Right lobe of liver (tissue), 6 donors: Measurements from ENCODE around the gene NUMA1. TPM values are rescaled to one million over a fixed set of nuclear protein-coding genes. Genes with fewer than 3 reads are reported as not detected.

Experiments
- ATAC-seq, 4 donors: fragments of 200-7000 bp; cut with Tn5 transposase; one replicate each; pipeline ENCODE4 v1.9.1; 2020; ENCODE audit warnings: mild to moderate bottlenecking in 4 of 4, moderate library complexity in 4 of 4
- DNase-seq, 3 donors: peaks; one replicate each; pipeline ENCODE4 v3.0.0-alpha.2; 2020
- H3K27ac ChIP-seq, 3 donors: fragments of 200-600 bp; one replicate each; pipeline ENCODE4 v1.8.0; 2022
- H3K27me3 ChIP-seq, 2 donors: fragments of 200-600 bp; one replicate each; pipeline ENCODE4 v1.8.0; 2022
- H3K36me3 ChIP-seq, 4 donors: fragments of 200-600 bp; sonication (generic) in 1 of 4; one replicate each; pipeline versions ENCODE4 v1.5.1 to v1.8.0; 2017 to 2022; ENCODE audit warnings: control low read depth in 1 of 4
- H3K4me1 ChIP-seq, 4 donors: fragments of 200-600 bp; sonication (generic) in 1 of 4; one replicate each; pipeline versions ENCODE4 v1.5.1 to v1.8.0; 2017 to 2022; ENCODE audit warnings: control low read depth in 1 of 4
- H3K4me3 ChIP-seq, 3 donors: fragments of 200-600 bp; one replicate each; pipeline ENCODE4 v1.8.0; 2022
- H3K9me3 ChIP-seq, 4 donors: fragments of 200-600 bp; sonication (generic) in 1 of 4; one replicate each; pipeline versions ENCODE4 v1.5.1 to v1.8.0; 2017 to 2022; ENCODE audit warnings: control low read depth in 1 of 4
- POLR2A ChIP-seq: fragments of 450-650 bp; IDR thresholded peaks from one replicate; pipeline ENCODE4 v1.6.1; 2017; ENCODE audit warnings: antibody characterized with exemption, mild to moderate bottlenecking
- WGBS: methylation state at CpG from one replicate; pipeline ENCODE4 v1.1.6; 2018; ENCODE audit warnings: low coverage, low lambda C conversion rate; ENCODE audit not compliant: insufficient coverage; ENCODE audit errors: missing lambda C conversion rate; 5-methylcytosine and 5-hydroxymethylcytosine counted together
- intact Hi-C, 2 donors: fragments of 100-400 bp; cut with DNase I; formaldehyde crosslinking; loops; one replicate each; pipeline versions ENCODE4 v1.11.2 to v1.14.1; 2022
- microRNA-seq, 2 donors: library from miRNA; unstranded; fragments of <30 nt; microRNA quantifications; one replicate each; pipeline ENCODE4, GENCODE V29; 2019 to 2020
- small RNA-seq, 2 experiments: library from RNA; depleted of rRNA; stranded (forward); fragments of <200 nt; gene quantifications; one replicate each; pipeline ENCODE3, GENCODE V24; 2016
- total RNA-seq, 6 experiments: library from RNA; depleted of rRNA in 2 of 6; stranded (reverse); fragments of >200 nt in 2 of 6; fragmentation: NEBNext Ultra II Directional in 3 of 6; extraction: Animal tissue kit (Norgen Biotek cat#: 25700) in 3 of 6; gene quantifications; one replicate each; pipeline versions ENCODE4 v1.1.0 to v1.2.4, GENCODE V29; 2016 to 2023
- TF ChIP-seq, protein P1 (sequence below), 4 donors: fragments of 200-600 bp in 3 of 4; fragments of 450-650 bp in 1 of 4; IDR thresholded peaks; one replicate each; pipeline versions ENCODE4 v1.5.1 to v1.8.0; 2016 to 2022; ENCODE audit warnings: antibody characterized with exemption in 4 of 4, mild to moderate bottlenecking in 2 of 4
- donor health status: DM: no; HTN: yes; CAD: no.
- donor health status: DM: no; HTN: no; CAD: no.
- donor health status: DM: no; HTN: no; CAD: no.
- donor health status: DM: no; HTN: yes; CAD: no.
- donor health status: DM: no; HTN: yes; CAD: no.

The NUMA1 gene
- total RNA-seq, 6 experiments from 2014 or later, result 47.3 to 62.5 (median 54.5) TPM

DNA sequence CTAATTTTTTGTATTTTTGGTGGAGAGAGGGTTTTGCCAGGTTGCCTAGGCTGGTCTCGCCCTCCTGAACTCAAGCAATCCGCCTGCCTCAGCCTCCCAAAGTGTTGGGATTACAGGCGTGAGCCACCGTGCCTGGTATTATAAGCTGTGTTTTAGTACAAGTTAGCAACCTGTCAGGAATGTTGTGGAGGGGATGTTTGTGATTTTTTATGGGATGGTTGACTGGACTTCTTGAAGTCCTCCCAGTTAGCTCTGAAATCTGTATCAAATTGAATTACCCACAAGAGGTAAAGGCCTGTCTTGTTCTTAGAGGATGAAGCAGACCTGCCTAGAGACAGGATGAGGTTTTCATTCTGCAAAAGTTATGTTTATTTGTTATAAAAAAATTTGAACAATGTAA lies 115.7 kb downstream of the NUMA1 start:
- DNase-seq (no peak), ATAC-seq (no peak)
- TF ChIP-seq, protein P1, sequence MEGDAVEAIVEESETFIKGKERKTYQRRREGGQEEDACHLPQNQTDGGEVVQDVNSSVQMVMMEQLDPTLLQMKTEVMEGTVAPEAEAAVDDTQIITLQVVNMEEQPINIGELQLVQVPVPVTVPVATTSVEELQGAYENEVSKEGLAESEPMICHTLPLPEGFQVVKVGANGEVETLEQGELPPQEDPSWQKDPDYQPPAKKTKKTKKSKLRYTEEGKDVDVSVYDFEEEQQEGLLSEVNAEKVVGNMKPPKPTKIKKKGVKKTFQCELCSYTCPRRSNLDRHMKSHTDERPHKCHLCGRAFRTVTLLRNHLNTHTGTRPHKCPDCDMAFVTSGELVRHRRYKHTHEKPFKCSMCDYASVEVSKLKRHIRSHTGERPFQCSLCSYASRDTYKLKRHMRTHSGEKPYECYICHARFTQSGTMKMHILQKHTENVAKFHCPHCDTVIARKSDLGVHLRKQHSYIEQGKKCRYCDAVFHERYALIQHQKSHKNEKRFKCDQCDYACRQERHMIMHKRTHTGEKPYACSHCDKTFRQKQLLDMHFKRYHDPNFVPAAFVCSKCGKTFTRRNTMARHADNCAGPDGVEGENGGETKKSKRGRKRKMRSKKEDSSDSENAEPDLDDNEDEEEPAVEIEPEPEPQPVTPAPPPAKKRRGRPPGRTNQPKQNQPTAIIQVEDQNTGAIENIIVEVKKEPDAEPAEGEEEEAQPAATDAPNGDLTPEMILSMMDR (IDR thresholded peaks at IDR 0.05), result no peak
- TF ChIP-seq POLR2A, result no peak
- WGBS, result 100% methylated on average over 3 of the region's 4 CpGs
- peaks cover 0 to 8% (median 0%) of the 10 kb centered on the region in 4 donors for H3K4me1 ChIP-seq
- no peaks in the 10 kb centered on the region for H3K9me3 ChIP-seq
- no peak overlapping the region for H3K4me3 ChIP-seq
- no peak overlapping the region for H3K27ac ChIP-seq
- intact Hi-C loops, result no loop called here
- H3K27me3 ChIP-seq, result no peaks in the 10 kb centered on the region
- peaks cover 0 to 5% (median 0%) of the 10 kb centered on the region in 4 donors for H3K36me3 ChIP-seq

DNA sequence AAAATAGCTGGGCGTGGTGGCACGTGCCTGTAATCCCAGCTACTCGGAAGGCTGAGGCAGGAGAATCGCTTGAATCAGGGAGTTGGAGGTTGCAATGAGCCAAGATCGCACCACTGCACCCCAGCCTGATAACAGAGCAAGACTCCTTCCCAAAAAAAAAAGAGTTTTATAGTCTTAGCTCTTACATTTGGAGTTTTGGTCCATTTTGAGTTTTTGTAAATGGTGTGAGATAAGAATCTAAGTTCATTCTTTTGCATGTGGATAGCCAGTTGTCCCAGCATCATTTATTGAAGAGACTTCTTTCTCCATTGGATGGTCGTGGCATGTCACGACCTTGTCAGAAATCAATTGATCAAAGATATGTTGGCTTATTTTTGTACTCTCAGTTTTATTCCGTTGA lies 116.9 kb downstream of the NUMA1 start:
- Histone ChIP-seq H3K9me3 (no peaks in the 10 kb centered on the region), H3K4me3 (no peak overlapping the region), H3K4me1 (peaks cover 0 to 8% (median 0%) of the 10 kb centered on the region in 4 donors), H3K27me3 (no peaks in the 10 kb centered on the region), H3K36me3 (peaks cover 0 to 5% (median 0%) of the 10 kb centered on the region in 4 donors), H3K27ac (no peak overlapping the region)
- WGBS, result 88% methylated on average over 8 of the region's 8 CpGs
- ATAC-seq (no peak), DNase-seq (no peak)
- TF ChIP-seq, protein P1 (IDR thresholded peaks at IDR 0.05), result no peak
- no peak for TF ChIP-seq POLR2A
- intact Hi-C loops, result no loop called here

DNA sequence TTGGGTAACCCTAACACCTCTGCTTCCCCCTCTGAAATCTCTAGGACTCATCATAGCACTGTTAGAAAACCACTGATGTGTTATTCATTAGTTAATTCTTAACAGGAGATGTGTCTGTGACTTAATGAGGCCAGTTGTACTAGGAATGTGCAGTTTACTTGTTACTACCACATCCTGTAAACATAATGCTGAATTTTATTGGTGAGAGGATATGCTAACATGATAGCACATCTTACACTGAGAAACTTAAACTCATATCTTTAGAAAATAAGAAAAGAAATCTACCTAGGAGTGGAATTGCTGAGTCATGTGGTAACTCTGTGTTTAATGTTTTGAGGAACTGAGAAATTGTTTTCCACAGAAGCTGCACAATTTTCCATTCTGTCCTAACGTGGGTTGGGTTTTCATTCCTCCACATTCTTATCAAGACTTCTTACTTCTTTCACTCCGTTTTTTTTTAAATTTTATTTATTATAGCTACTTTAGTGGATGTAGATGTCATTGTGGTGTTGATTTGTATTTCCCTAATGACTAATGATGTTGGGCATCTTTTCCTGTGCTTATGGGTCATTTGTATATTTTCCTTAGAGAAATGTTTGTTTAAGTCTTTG lies 117.8 kb downstream of the NUMA1 start:
- Histone ChIP-seq H3K36me3 (peaks cover 0 to 5% (median 0%) of the 10 kb centered on the region in 4 donors), H3K9me3 (no peaks in the 10 kb centered on the region), H3K27me3 (no peaks in the 10 kb centered on the region), H3K4me3 (no peak overlapping the region), H3K27ac (no peak overlapping the region), H3K4me1 (peaks cover 0 to 8% (median 0%) of the 10 kb centered on the region in 4 donors)
- intact Hi-C loops, result no loop called here
- ATAC-seq (peak in 1 of 4 donors; percentile 28), DNase-seq (no peak)
- TF ChIP-seq, protein P1 (IDR thresholded peaks at IDR 0.05), result no peak
- no peak for TF ChIP-seq POLR2A
- 43% methylated on average over 2 of the region's 2 CpGs for WGBS

DNA sequence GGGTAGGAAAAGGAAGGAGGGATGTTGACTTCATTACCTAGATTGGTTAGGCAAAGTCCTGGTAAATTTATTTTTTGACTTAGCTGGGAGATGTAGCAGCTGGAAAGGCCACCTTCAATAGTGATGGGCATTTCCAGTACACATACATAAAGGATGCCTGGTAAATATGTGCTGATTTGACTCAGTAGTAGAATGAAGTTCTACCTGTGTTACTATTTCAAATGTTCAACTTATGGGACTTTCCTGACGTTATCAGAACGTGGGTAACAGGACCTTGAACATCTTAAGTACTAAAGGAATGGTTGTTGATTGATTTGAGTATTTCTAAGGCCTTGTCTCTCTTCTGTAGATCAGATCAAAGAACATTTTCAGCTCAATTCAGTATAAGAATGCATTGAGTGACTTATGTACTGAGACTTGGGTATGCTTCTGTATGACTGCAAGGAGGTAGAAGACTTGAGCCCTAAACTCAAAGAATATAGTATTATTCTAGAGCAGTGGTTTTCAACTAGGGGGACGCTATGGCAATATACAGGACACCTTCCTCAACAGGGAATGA lies 124.4 kb downstream of the NUMA1 start:
- 57% methylated on average over 3 of the region's 3 CpGs for WGBS

More for the DNA sequence above, 124.4 kb downstream of the NUMA1 start:
- Histone ChIP-seq H3K36me3 (no peaks in the 10 kb centered on the region), H3K4me1 (no peaks in the 10 kb centered on the region), H3K9me3 (no peaks in the 10 kb centered on the region), H3K4me3 (no peak overlapping the region), H3K27me3 (no peaks in the 10 kb centered on the region), H3K27ac (no peak overlapping the region)
- intact Hi-C loops, result no loop called here
- TF ChIP-seq, protein P1 (IDR thresholded peaks at IDR 0.05), result no peak
- TF ChIP-seq POLR2A, result no peak
- DNase-seq (no peak), ATAC-seq (no peak)

Small RNA genes within 50 kb of the gene (microRNA-seq; reads per million reads assigned to microRNA genes)
- gene MIR3165, result 0 to 0.29 reads per million in 2 donors

Small RNA genes within 50 kb of the gene (small RNA-seq; reads per million reads assigned to genes)
- 0 reads per million in 2 experiments for gene MIR3165
- 0 reads per million in 2 experiments for gene RNU6-72P

Other genes starting within 250 kb of the NUMA1 start
- gene DEFB108B, start 247.3 kb downstream of the NUMA1 start, total RNA-seq, result not detected
- not detected for gene DEFB131B, start 202.1 kb downstream of the NUMA1 start, total RNA-seq
- 1 to 10 TPM in 5 of 6 experiments, under 1 TPM in 1; 0.74 to 4.1 (median 2.2) TPM for gene XNDC1N, start 151.9 kb downstream of the NUMA1 start, total RNA-seq
- 10 to 100 TPM; 14.8 to 23.7 (median 18.9) TPM for gene RNF121, start 151.5 kb downstream of the NUMA1 start, total RNA-seq
- gene IL18BP, start 81.6 kb downstream of the NUMA1 start, total RNA-seq, result 10 to 100 TPM in 1 of 6 experiments, 1 to 10 TPM in 5; 2.2 to 13.0 (median 3.7) TPM
- 1 to 10 TPM; 3.3 to 9.0 (median 6.1) TPM for gene LRRC51, start 308 bp upstream of the NUMA1 start, total RNA-seq
- gene LAMTOR1, start 22.8 kb upstream of the NUMA1 start, total RNA-seq, result 10 to 100 TPM; 30.3 to 92.2 (median 38.7) TPM
- under 1 TPM in 2 of 6 experiments, not detected in 4; 0.17 to 0.29 TPM for gene TOMT, start 25.4 kb upstream of the NUMA1 start, total RNA-seq
- 10 to 100 TPM; 11.8 to 17.0 (median 14.2) TPM for gene ANAPC15, start 32.2 kb upstream of the NUMA1 start, total RNA-seq
- under 1 TPM in 3 of 6 experiments, not detected in 3; 0.27 to 0.98 (median 0.75) TPM for gene FOLR3, start 55.2 kb upstream of the NUMA1 start, total RNA-seq
- gene FOLR1, start 111.6 kb upstream of the NUMA1 start, total RNA-seq, result not detected
- 10 to 100 TPM in 2 of 6 experiments, 1 to 10 TPM in 4; 3.3 to 28.3 (median 8.6) TPM for gene FOLR2, start 136.3 kb upstream of the NUMA1 start, total RNA-seq
- 10 to 100 TPM; 23.2 to 46.5 (median 37.4) TPM for gene INPPL1, start 144.2 kb upstream of the NUMA1 start, total RNA-seq
- not detected for gene PHOX2A, start 163.6 kb upstream of the NUMA1 start, total RNA-seq